GM21515 (cell line): ENCODE results near the gene DENND5B.

Source experiments
- ATAC-seq: cut with Tn5 transposase; IDR thresholded peaks from one replicate; pipeline ENCODE4 v1.9.1; 2021; ENCODE audit not compliant: unreplicated experiment

DENND5B gene

GRCh38 chr12:31343139-31343538, 247.8 kb downstream of the DENND5B start:
- ATAC-seq: no peak

- no peak for ATAC-seq
Measured at GRCh38 chr12:31342286-31342685, 248.7 kb downstream of the DENND5B start.

GRCh38 chr12:31339831-31340622, 250.9 kb downstream of the DENND5B start:
- ATAC-seq: no peak

- ATAC-seq: no peak
Measured at GRCh38 chr12:31337952-31338351, 253.0 kb downstream of the DENND5B start.
